Measurements from ENCODE around the gene AMPH. TPM values are rescaled to one million over a fixed set of nuclear protein-coding genes. Genes with fewer than 3 reads are reported as not detected.

AMPH gene
- total and polyA plus RNA-seq, 7 donors, result 0.23 to 37.9 (median 2.5) TPM

DNA sequence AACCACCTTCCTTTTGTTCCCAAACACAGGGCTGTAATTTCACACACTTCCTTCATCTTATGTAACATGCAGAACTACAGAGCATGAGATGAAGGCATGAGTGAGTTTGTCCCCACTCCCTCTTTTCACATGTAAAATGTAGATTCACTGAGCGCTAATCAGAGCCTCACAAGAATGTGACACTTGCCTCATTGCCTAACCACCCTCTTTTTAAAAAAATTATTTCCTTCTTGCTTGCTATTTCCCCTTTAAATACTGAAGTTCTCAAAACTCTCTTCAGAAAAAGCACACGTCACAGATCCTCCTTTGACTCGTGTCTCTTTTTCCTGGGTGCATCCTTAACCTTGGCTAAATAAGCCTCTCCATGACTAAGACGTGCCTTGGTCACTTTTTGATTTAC is 236.5 kb downstream of the AMPH start:
- H3K4me3 ChIP-seq, result no peak overlapping the region
- DNase-seq, result no peak
- H3K4me1 ChIP-seq, result peaks cover 0 to 4% (median 0%) of the 10 kb centered on the region in 4 donors
- H3K27me3 ChIP-seq, result no peaks in the 10 kb centered on the region
- no peaks in the 10 kb centered on the region for H3K36me3 ChIP-seq
- TF ChIP-seq, protein P1, sequence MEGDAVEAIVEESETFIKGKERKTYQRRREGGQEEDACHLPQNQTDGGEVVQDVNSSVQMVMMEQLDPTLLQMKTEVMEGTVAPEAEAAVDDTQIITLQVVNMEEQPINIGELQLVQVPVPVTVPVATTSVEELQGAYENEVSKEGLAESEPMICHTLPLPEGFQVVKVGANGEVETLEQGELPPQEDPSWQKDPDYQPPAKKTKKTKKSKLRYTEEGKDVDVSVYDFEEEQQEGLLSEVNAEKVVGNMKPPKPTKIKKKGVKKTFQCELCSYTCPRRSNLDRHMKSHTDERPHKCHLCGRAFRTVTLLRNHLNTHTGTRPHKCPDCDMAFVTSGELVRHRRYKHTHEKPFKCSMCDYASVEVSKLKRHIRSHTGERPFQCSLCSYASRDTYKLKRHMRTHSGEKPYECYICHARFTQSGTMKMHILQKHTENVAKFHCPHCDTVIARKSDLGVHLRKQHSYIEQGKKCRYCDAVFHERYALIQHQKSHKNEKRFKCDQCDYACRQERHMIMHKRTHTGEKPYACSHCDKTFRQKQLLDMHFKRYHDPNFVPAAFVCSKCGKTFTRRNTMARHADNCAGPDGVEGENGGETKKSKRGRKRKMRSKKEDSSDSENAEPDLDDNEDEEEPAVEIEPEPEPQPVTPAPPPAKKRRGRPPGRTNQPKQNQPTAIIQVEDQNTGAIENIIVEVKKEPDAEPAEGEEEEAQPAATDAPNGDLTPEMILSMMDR (IDR thresholded peaks at IDR 0.05), result no peak
- TF ChIP-seq EP300 (IDR thresholded peaks at IDR 0.05) (no peak), POLR2A (IDR thresholded peaks at IDR 0.05) (no peak), POLR2AphosphoS5 (IDR thresholded peaks at IDR 0.05) (no peak)
- WGBS, 2 donors, result 57 to 76% methylated on average over 4 of the region's 4 CpGs
- H3K9me3 ChIP-seq, result no peaks in the 10 kb centered on the region
- H3K27ac ChIP-seq, result no peak overlapping the region
- intact Hi-C loops (cut with DNase I), result loop anchor here (5.0 kb wide), 1 partner anchor 268 kb away; no protein-coding TSS in a partner anchor

DNA sequence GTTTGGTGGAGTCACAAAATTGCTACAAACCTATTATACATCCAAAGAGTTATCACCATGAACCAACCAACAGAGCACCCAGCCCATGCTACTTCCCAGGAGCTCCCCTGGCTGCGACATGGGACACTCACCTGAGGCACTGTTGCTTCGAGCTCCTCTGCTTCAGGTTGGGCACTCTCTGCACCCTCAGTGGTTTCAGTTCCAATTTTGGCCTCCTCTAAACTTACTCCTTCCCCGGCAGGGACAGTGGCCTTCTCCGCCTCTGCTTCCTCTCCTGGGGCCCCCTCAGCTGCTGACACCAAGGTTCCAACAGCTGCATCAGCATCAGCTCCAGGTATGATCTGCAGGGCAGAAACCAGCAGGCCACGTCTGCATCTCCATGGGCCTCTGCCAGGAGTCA is 237.3 kb downstream of the AMPH start:
- Histone ChIP-seq H3K27me3 (no peaks in the 10 kb centered on the region), H3K36me3 (no peaks in the 10 kb centered on the region), H3K4me1 (peaks cover 0 to 2% (median 0%) of the 10 kb centered on the region in 4 donors), H3K4me3 (no peak overlapping the region), H3K9me3 (no peaks in the 10 kb centered on the region), H3K27ac (no peak overlapping the region)
- TF ChIP-seq, protein P1 (IDR thresholded peaks at IDR 0.05), result no peak
- TF ChIP-seq POLR2A (IDR thresholded peaks at IDR 0.05), result no peak
- TF ChIP-seq EP300 (IDR thresholded peaks at IDR 0.05), result no peak
- intact Hi-C loops (cut with DNase I), result no loop called here
- DNase-seq, result no peak
- WGBS, 2 donors, result 66 to 85% methylated on average over 5 of the region's 5 CpGs

DNA sequence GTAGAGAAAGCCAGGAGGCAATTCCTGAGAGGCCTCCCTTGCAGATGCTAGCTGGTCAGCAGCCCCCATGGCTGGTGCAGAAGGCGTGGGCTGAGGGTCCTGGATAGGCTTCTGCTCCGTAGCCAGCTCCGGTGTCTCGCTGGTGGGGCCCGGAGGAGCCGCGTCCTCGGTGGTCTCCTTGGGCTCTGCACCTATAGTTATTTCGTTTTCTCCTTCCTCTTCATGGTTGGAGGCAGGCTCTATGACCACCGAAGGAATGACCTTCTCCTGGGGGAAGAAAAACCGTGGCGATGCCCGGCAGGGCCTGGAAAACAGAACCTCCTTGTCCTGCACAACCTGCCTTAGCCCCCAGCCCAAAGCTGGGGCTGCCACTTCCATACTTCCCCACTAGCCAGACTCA is 239.4 kb downstream of the AMPH start:
- WGBS, 2 donors, result 91% methylated on average over 13 of the region's 13 CpGs
- H3K9me3 ChIP-seq, result no peaks in the 10 kb centered on the region
- intact Hi-C loops (cut with DNase I), result no loop called here
- no peak overlapping the region for H3K27ac ChIP-seq
- no peak overlapping the region for H3K4me3 ChIP-seq
- DNase-seq, result no peak
- H3K4me1 ChIP-seq, result no peaks in the 10 kb centered on the region
- H3K36me3 ChIP-seq, result no peaks in the 10 kb centered on the region
- TF ChIP-seq POLR2AphosphoS5 (IDR thresholded peaks at IDR 0.05), result no peak
- TF ChIP-seq, protein P1 (IDR thresholded peaks at IDR 0.05), result no peak
- TF ChIP-seq POLR2A (IDR thresholded peaks at IDR 0.05), result no peak
- TF ChIP-seq EP300 (IDR thresholded peaks at IDR 0.05), result no peak
- no peaks in the 10 kb centered on the region for H3K27me3 ChIP-seq

DNA sequence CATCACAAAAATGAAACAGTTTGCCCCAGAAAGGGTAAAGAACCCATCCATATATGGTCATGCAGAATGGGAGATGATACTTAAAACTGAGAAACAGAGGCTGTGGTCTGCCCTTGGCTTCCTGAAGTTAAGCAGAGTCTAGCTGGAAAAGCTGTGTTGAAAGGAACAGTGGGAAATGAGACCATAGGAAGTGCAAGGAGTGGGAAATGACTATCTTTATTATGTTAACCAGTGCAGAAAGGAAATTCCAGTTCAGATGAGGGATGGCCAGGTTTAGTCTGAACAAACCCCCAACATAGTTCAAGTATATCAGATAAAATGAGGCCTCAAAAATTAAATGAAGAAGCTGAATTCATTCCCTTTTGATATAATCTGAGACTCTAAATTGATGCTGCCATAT is 245.5 kb downstream of the AMPH start:
- no peak for DNase-seq
- H3K9me3 ChIP-seq, result no peaks in the 10 kb centered on the region
- TF ChIP-seq POLR2AphosphoS5 (IDR thresholded peaks at IDR 0.05), result no peak
- TF ChIP-seq, protein P1 (IDR thresholded peaks at IDR 0.05), result no peak
- no peak for TF ChIP-seq POLR2A (IDR thresholded peaks at IDR 0.05)
- no peak for TF ChIP-seq EP300 (IDR thresholded peaks at IDR 0.05)
- H3K36me3 ChIP-seq, result no peaks in the 10 kb centered on the region
- H3K4me3 ChIP-seq, result no peak overlapping the region
- H3K27me3 ChIP-seq, result no peaks in the 10 kb centered on the region
- H3K4me1 ChIP-seq, result no peaks in the 10 kb centered on the region
- intact Hi-C loops (cut with DNase I), result no loop called here
- no peak overlapping the region for H3K27ac ChIP-seq

DNA sequence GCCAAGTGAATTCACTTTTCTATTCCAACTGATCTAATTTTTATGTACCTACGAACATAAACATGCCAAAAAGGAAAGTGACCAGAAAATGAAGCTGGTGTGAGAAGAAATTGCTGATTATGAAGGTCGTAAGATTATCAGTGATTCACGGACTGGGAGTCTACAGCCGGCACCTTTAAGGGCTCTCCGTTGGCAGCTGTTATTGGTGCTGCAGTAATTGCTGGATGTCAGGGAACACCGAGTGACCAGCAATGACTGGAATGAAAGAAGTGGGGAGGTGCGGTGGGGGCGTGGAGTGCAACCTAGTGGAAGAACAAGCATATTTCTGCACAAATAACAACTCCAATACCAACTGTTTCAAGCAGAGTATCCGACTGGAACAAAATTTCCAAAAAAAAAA is 247.9 kb downstream of the AMPH start:
- no peak for TF ChIP-seq POLR2AphosphoS5 (IDR thresholded peaks at IDR 0.05)
- TF ChIP-seq EP300 (IDR thresholded peaks at IDR 0.05), result no peak
- TF ChIP-seq POLR2A (IDR thresholded peaks at IDR 0.05), result no peak
- TF ChIP-seq, protein P1 (IDR thresholded peaks at IDR 0.05), result no peak
- H3K9me3 ChIP-seq, result no peaks in the 10 kb centered on the region
- no peaks in the 10 kb centered on the region for H3K36me3 ChIP-seq
- no peaks in the 10 kb centered on the region for H3K27me3 ChIP-seq
- H3K27ac ChIP-seq, result no peak overlapping the region
- H3K4me1 ChIP-seq, result no peaks in the 10 kb centered on the region
- WGBS, 2 donors, result 79 to 90% methylated on average over 9 of the region's 9 CpGs
- no peak overlapping the region for H3K4me3 ChIP-seq
- no peak for DNase-seq
- intact Hi-C loops (cut with DNase I), result no loop called here
